GM23338 (cell line): ENCODE measurements around the gene CKS1B. TPM values are rescaled to one million over a fixed set of nuclear protein-coding genes. Genes with fewer than 3 reads are reported as not detected.

Experiments
- ATAC-seq: fragments of 200-7000 bp; cut with Tn5 transposase; 3 replicates; pipeline ENCODE4 v1.9.1; 2020
- DNase-seq: peaks from one replicate; pipeline ENCODE4 v3.0.0-alpha.2; 2015; ENCODE audit warnings: low spot score
- H2AFZ ChIP-seq: fragments of 200-600 bp; sonication (generic); 2 replicates; pipeline ENCODE4 v1.8.0; 2016; ENCODE audit warnings: antibody characterized with exemption, mild to moderate bottlenecking, moderate library complexity
- H3F3A ChIP-seq: fragments of 200-600 bp; sonication (generic); replicated peaks from 2 replicates; pipeline ENCODE4 v1.8.0; 2017; ENCODE audit warnings: antibody characterized with exemption, mixed run types, low read depth
- H3K27ac ChIP-seq: fragments of 200-600 bp; sonication (generic); 2 replicates; pipeline ENCODE4 v1.6.1; 2016; ENCODE audit warnings: low read depth
- H3K27me3 ChIP-seq: fragments of 200-600 bp; sonication (generic); 2 replicates; pipeline ENCODE4 v1.8.0; 2016; ENCODE audit warnings: mild to moderate bottlenecking, mixed run types, moderate library complexity; ENCODE audit not compliant: insufficient read depth
- H3K36me3 ChIP-seq: fragments of 200-600 bp; sonication (generic); 2 replicates; pipeline ENCODE4 v1.8.0; 2016; ENCODE audit warnings: mild to moderate bottlenecking; ENCODE audit not compliant: insufficient read depth
- H3K4me1 ChIP-seq: fragments of 200-600 bp; sonication (generic); 2 replicates; pipeline ENCODE4 v1.8.0; 2016; ENCODE audit warnings: mild to moderate bottlenecking, moderate library complexity; ENCODE audit not compliant: insufficient read depth
- H3K4me2 ChIP-seq: fragments of 200-600 bp; sonication (generic); 2 replicates; pipeline ENCODE4 v1.7.1; 2017; ENCODE audit warnings: mixed run types
- H3K4me3 ChIP-seq: fragments of 200-600 bp; sonication (generic); 2 replicates; pipeline ENCODE4 v1.6.1; 2016; ENCODE audit warnings: mixed run types
- H3K79me2 ChIP-seq: fragments of 200-600 bp; sonication (generic); replicated peaks from 2 replicates; pipeline ENCODE4 v1.8.0; 2017; ENCODE audit warnings: mild to moderate bottlenecking; ENCODE audit not compliant: insufficient read depth
- H3K9me2 ChIP-seq: fragments of 200-600 bp; sonication (generic); 2 replicates; pipeline ENCODE4 v1.8.0; 2017; ENCODE audit not compliant: insufficient read depth
- H4K20me1 ChIP-seq: fragments of 200-600 bp; sonication (generic); replicated peaks from 2 replicates; pipeline ENCODE4 v1.8.0; 2017; ENCODE audit warnings: mild to moderate bottlenecking; ENCODE audit not compliant: insufficient read depth
- H3K27ac Mint-ChIP-seq: 2 replicates; pipeline ENCODE4 v1.8.0; 2020; ENCODE audit warnings: inconsistent platforms, mild to moderate bottlenecking, moderate library complexity, mixed read lengths
- H3K27me3 Mint-ChIP-seq: 3 replicates; pipeline ENCODE4 v1.8.0; 2022; ENCODE audit warnings: low read depth, mild to moderate bottlenecking, moderate library complexity, mixed read lengths, inconsistent platforms; ENCODE audit not compliant: insufficient read depth, poor library complexity
- H3K36me3 Mint-ChIP-seq: 3 replicates; pipeline ENCODE4 v1.8.0; 2021; ENCODE audit warnings: low read depth, mild to moderate bottlenecking, inconsistent platforms, moderate library complexity, mixed read lengths
- H3K4me1 Mint-ChIP-seq: 3 replicates; pipeline ENCODE4 v1.8.0; 2020; ENCODE audit warnings: mild to moderate bottlenecking, inconsistent platforms, mixed read lengths
- H3K4me3 Mint-ChIP-seq: 3 replicates; pipeline ENCODE4 v1.8.0; 2021; ENCODE audit warnings: moderate library complexity, mild to moderate bottlenecking, inconsistent platforms, mixed read lengths
- H3K9me3 Mint-ChIP-seq: 3 replicates; pipeline ENCODE4 v1.8.0; 2020; ENCODE audit warnings: moderate library complexity, mild to moderate bottlenecking, inconsistent platforms, mixed read lengths
- CREB1 ChIP-seq: fragments of 250-450 bp; sonication (Bioruptor Pico); IDR thresholded peaks from 2 replicates; pipeline ENCODE4 v1.5.0; 2020; ENCODE audit warnings: low read depth, mild to moderate bottlenecking, moderate library complexity
- CTCF ChIP-seq, 2 experiments: fragments of 200-600 bp in 1 of 2; sonication (generic) in 1 of 2; conservative IDR thresholded peaks; 2 replicates each; pipeline versions ENCODE4 v1.5.1 to v1.6.1; 2016 to 2017; ENCODE audit warnings: antibody characterized with exemption in 2 of 2, low read depth in 2 of 2, mild to moderate bottlenecking in 2 of 2, moderate library complexity in 1 of 2
- ETS1 ChIP-seq: IDR thresholded peaks from 2 replicates; pipeline ENCODE4 v1.6.1; 2016; ENCODE audit warnings: antibody characterized with exemption
- EZH2 ChIP-seq: fragments of 200-600 bp; sonication (generic); IDR thresholded peaks from one replicate; pipeline ENCODE4 v1.8.0; 2017; ENCODE audit warnings: antibody characterized with exemption, mild to moderate bottlenecking, low read depth; ENCODE audit not compliant: unreplicated experiment
- EZH2phosphoT487 ChIP-seq: fragments of 200-600 bp; sonication (generic); IDR thresholded peaks from one replicate; pipeline ENCODE4 v1.8.1; 2018; ENCODE audit warnings: antibody characterized with exemption; ENCODE audit not compliant: unreplicated experiment
- JUNB ChIP-seq: IDR thresholded peaks from one replicate; pipeline ENCODE4 v1.6.1; 2016; ENCODE audit warnings: antibody characterized with exemption; ENCODE audit not compliant: unreplicated experiment
- NANOG ChIP-seq: IDR thresholded peaks from 2 replicates; pipeline ENCODE4 v1.6.1; 2016; ENCODE audit warnings: antibody characterized with exemption, borderline replicate concordance
- POLR2AphosphoS5 ChIP-seq: IDR thresholded peaks from 2 replicates; pipeline ENCODE4 v1.6.1; 2016; ENCODE audit warnings: antibody characterized with exemption, low read depth
- REST ChIP-seq: IDR thresholded peaks from one replicate; pipeline ENCODE4 v1.6.1; 2018; ENCODE audit warnings: antibody characterized with exemption; ENCODE audit not compliant: unreplicated experiment
- STAT1 ChIP-seq: IDR thresholded peaks from one replicate; pipeline ENCODE4 v1.6.1; 2016; ENCODE audit warnings: antibody characterized with exemption; ENCODE audit not compliant: unreplicated experiment
- ZNF114 ChIP-seq: fragments of 250-450 bp; sonication (Bioruptor Pico); IDR thresholded peaks from 2 replicates; pipeline ENCODE4 v1.5.0; 2020; ENCODE audit warnings: mild to moderate bottlenecking, moderate library complexity
- ZNF331 ChIP-seq: fragments of 250-450 bp; sonication (Bioruptor Pico); IDR thresholded peaks from 2 replicates; pipeline ENCODE4 v1.5.0; 2020; ENCODE audit warnings: low read depth, mild to moderate bottlenecking, moderate library complexity
- ZNF462 ChIP-seq: fragments of 250-450 bp; sonication (Bioruptor Pico); IDR thresholded peaks from 2 replicates; pipeline ENCODE4 v1.5.0; 2020; ENCODE audit warnings: mild to moderate bottlenecking, moderate library complexity
- polyA plus RNA-seq: library from polyadenylated mRNA; unstranded; fragments of >200 nt; fragmentation: Nextera tagmentation; extraction: Ambion mirVana; gene quantifications from 2 replicates; pipeline ENCODE4 v1.2.1, GENCODE V29; 2016
- total RNA-seq: library from RNA; depleted of rRNA; stranded (reverse); fragments of >200 nt; shearing (Covaris generic); gene quantifications from 2 replicates; pipeline ENCODE4 v1.2.3, GENCODE V29; 2014

CKS1B gene
- total and polyA plus RNA-seq, 2 experiments from 2014 or later = 296 to 617 TPM

- ATAC-seq (no peak), DNase-seq (no peak)
- Histone ChIP-seq H3K4me1 (peaks cover 52% of the 10 kb centered on the region), H4K20me1 (peaks cover 7% of the 10 kb centered on the region), H3K27me3 (no peaks in the 10 kb centered on the region), H2AFZ (no peak overlapping the region), H3K79me2 (peaks cover 42% of the 10 kb centered on the region), H3K27ac (no peak overlapping the region), H3K9me2 (no peaks in the 10 kb centered on the region), H3K4me2 (peak overlapping the region; percentile 72), H3K4me3 (0 out of 2 replicates have a peak overlapping the region, but pooled peaks have one; percentile 26), H3K36me3 (no peaks in the 10 kb centered on the region), H3F3A (peaks cover 5% of the 10 kb centered on the region; the same call in 1 of the 2 replicates)
- Mint-ChIP-seq H3K9me3 (no peaks in the 10 kb centered on the region), H3K27me3 (peaks cover 20% of the 10 kb centered on the region), H3K4me3 (peak overlapping the region; percentile 48; the same call in 1 of the 3 replicates), H3K4me1 (peaks cover 72% of the 10 kb centered on the region), H3K36me3 (peaks cover 18% of the 10 kb centered on the region), H3K27ac (no peak overlapping the region)
- TF ChIP-seq NANOG = no peak
- TF ChIP-seq REST = no peak
- TF ChIP-seq EZH2phosphoT487 = no peak
- TF ChIP-seq ETS1 = no peak
- TF ChIP-seq EZH2 = no peak
- TF ChIP-seq ZNF114 (CRISPR knock-in tag) = no peak
- TF ChIP-seq POLR2AphosphoS5 = no peak
- TF ChIP-seq ZNF331 (CRISPR knock-in tag) = no peak
- TF ChIP-seq ZNF462 (CRISPR knock-in tag) = no peak
- TF ChIP-seq CREB1 = no peak
- no peak for TF ChIP-seq JUNB
- no peak for TF ChIP-seq STAT1
- TF ChIP-seq CTCF (conservative IDR thresholded peaks at IDR 0.05; ENCODE audit: low read depth in 2 of 2) = no peak
Measured at GRCh38 chr1:155009221-155009711, 34.8 kb downstream of the CKS1B start.
